H1 (cell line): Measurements from ENCODE around the gene SERPINB5. TPM values are rescaled to one million over a fixed set of nuclear protein-coding genes. Genes with fewer than 3 reads are reported as not detected.

Experiments
- CTCF ChIA-PET: fragments of 300-600 bp; sonication (Branson Sonifier 250); formaldehyde crosslinking; loops from one replicate; lab custom pipeline; 2021; ENCODE audit not compliant: partially characterized antibody; lab: Charles Lee
- POLR2A ChIA-PET: fragments of 300-600 bp; sonication (Branson Sonifier 250); formaldehyde crosslinking; loops from one replicate; lab custom pipeline; 2021; ENCODE audit warnings: inconsistent platforms; ENCODE audit not compliant: partially characterized antibody; lab: Charles Lee
- DNase-seq, 2 experiments: peaks; one replicate each; pipeline versions ENCODE4 v3.0.0 to v3.0.0-alpha.2; 2010 to 2022; ENCODE audit warnings: low spot score in 2 of 2, low read depth in 1 of 2, mixed read lengths in 1 of 2
- FAIRE-seq: peaks from 2 replicates; lab custom pipeline; 2011; peaks lifted over from hg19 to GRCh38; lab: Jason Lieb, UNC
- H2AFZ ChIP-seq: 2 replicates; pipeline ENCODE4 v1.8.1; 2012; ENCODE audit warnings: low read length, inconsistent platforms
- H2AK5ac ChIP-seq: 2 replicates; pipeline ENCODE4 v1.6.1; 2013; ENCODE audit warnings: low read depth, low read length
- H2BK120ac ChIP-seq: replicated peaks from 2 replicates; pipeline ENCODE3; 2013; ENCODE audit warnings: low read depth, low read length, inconsistent platforms
- H2BK12ac ChIP-seq: 2 replicates; pipeline ENCODE4 v1.6.1; 2013; ENCODE audit warnings: low read depth, low read length
- H2BK15ac ChIP-seq: 2 replicates; pipeline ENCODE4 v1.6.1; 2013; ENCODE audit warnings: low read length
- H2BK20ac ChIP-seq: 2 replicates; pipeline ENCODE4 v1.6.1; 2013; ENCODE audit warnings: low read length
- H2BK5ac ChIP-seq: 2 replicates; pipeline ENCODE4 v1.6.1; 2013; ENCODE audit warnings: low read depth, low read length
- H3K14ac ChIP-seq: 2 replicates; pipeline ENCODE4 v1.6.1; 2013; ENCODE audit warnings: inconsistent platforms; ENCODE audit not compliant: insufficient read length
- H3K18ac ChIP-seq: 2 replicates; pipeline ENCODE4 v1.6.1; 2013; ENCODE audit warnings: low read length; ENCODE audit errors: extremely low read depth
- H3K23ac ChIP-seq: 2 replicates; pipeline ENCODE4 v1.6.1; 2013; ENCODE audit warnings: inconsistent platforms; ENCODE audit not compliant: insufficient read length
- H3K23me2 ChIP-seq: 2 replicates; pipeline ENCODE4 v1.6.1; 2013; ENCODE audit warnings: low read depth, low read length
- H3K27ac ChIP-seq: 2 replicates; pipeline ENCODE4 v1.6.1; 2011; ENCODE audit warnings: low read depth, low read length, inconsistent platforms
- H3K27me3 ChIP-seq, 4 experiments: replicated peaks in 1 of 4; 1 replicate in 1 of 4; 2 replicates in 3 of 4; pipeline versions ENCODE4 v1.6.1 to v1.8.1; 2011 to 2013; ENCODE audit warnings: low read length in 3 of 4, mild to moderate bottlenecking in 3 of 4, inconsistent platforms in 2 of 4, mixed read lengths in 2 of 4, moderate library complexity in 1 of 4; ENCODE audit not compliant: control insufficient read depth in 3 of 4, insufficient read depth in 3 of 4; ENCODE audit errors: extremely low read depth in 1 of 4
- H3K36me3 ChIP-seq, 4 experiments: 2 replicates each; pipeline versions ENCODE4 v1.6.1 to v1.8.1; 2011 to 2013; ENCODE audit warnings: mild to moderate bottlenecking in 4 of 4, low read length in 3 of 4, moderate library complexity in 2 of 4, control low read depth in 1 of 4, inconsistent platforms in 1 of 4; ENCODE audit not compliant: insufficient read depth in 4 of 4, control insufficient read depth in 2 of 4
- H3K4ac ChIP-seq: replicated peaks from 2 replicates; pipeline ENCODE3; 2013; ENCODE audit warnings: low read length, low read depth, mixed read lengths, inconsistent platforms; ENCODE audit not compliant: insufficient read length
- H3K4me1 ChIP-seq, 4 experiments: replicated peaks in 1 of 4; 1 replicate in 1 of 4; 2 replicates in 3 of 4; pipeline versions ENCODE4 v1.6.1 to v1.8.1; 2011 to 2013; ENCODE audit warnings: low read length in 3 of 4, inconsistent platforms in 2 of 4, mixed read lengths in 1 of 4; ENCODE audit not compliant: insufficient read depth in 4 of 4, control insufficient read depth in 3 of 4
- H3K4me2 ChIP-seq, 2 experiments: 2 replicates each; pipeline versions ENCODE4 v1.6.1 to v1.8.1; 2011 to 2013; ENCODE audit warnings: low read depth in 2 of 2, low read length in 2 of 2, control low read depth in 1 of 2, inconsistent platforms in 1 of 2, mild to moderate bottlenecking in 1 of 2; ENCODE audit not compliant: insufficient read depth in 1 of 2
- H3K4me3 ChIP-seq, 4 experiments: fragments of 200-600, 300-600 bp in 1 of 4; sonication (generic), shearing (Covaris generic), sonication (Bioruptor Twin) in 1 of 4; 2 replicates each; pipeline versions ENCODE4 v1.5.1 to v1.8.1; 2011 to 2016; ENCODE audit warnings: low read length in 4 of 4, low read depth in 3 of 4, control low read depth in 2 of 4, inconsistent platforms in 2 of 4, mild to moderate bottlenecking in 2 of 4, mixed read lengths in 1 of 4, moderate library complexity in 1 of 4; ENCODE audit not compliant: insufficient read depth in 2 of 4; ENCODE audit errors: extremely low read depth in 1 of 4
- H3K56ac ChIP-seq: replicated peaks from 2 replicates; pipeline ENCODE3; 2013; ENCODE audit warnings: low read depth, mild to moderate bottlenecking, mixed read lengths, low read length, inconsistent platforms; ENCODE audit not compliant: insufficient read length
- H3K79me1 ChIP-seq: 2 replicates; pipeline ENCODE4 v1.6.1; 2013; ENCODE audit warnings: low read depth, low read length, control low read depth
- H3K79me2 ChIP-seq, 2 experiments: 2 replicates each; pipeline versions ENCODE4 v1.6.1 to v1.8.1; 2012 to 2013; ENCODE audit warnings: low read length in 2 of 2, mild to moderate bottlenecking in 2 of 2, inconsistent platforms in 1 of 2; ENCODE audit not compliant: insufficient read depth in 2 of 2, control insufficient read depth in 1 of 2
- H3K9ac ChIP-seq, 4 experiments: replicated peaks in 1 of 4; 1 replicate in 1 of 4; 2 replicates in 3 of 4; pipeline versions ENCODE4 v1.6.1 to v1.8.1; 2011 to 2013; ENCODE audit warnings: low read depth in 3 of 4, low read length in 3 of 4, control low read depth in 2 of 4, mild to moderate bottlenecking in 2 of 4, moderate library complexity in 2 of 4, inconsistent platforms in 1 of 4; ENCODE audit errors: extremely low read depth in 1 of 4
- H3K9me3 ChIP-seq, 2 experiments: 2 replicates each; pipeline versions ENCODE4 v1.6.1 to v1.8.1; 2012 to 2013; ENCODE audit warnings: mild to moderate bottlenecking in 2 of 2, moderate library complexity in 2 of 2, control low read depth in 1 of 2, inconsistent platforms in 1 of 2, low read depth in 1 of 2, low read length in 1 of 2, mixed read lengths in 1 of 2; ENCODE audit not compliant: insufficient read depth in 2 of 2
- H4K20me1 ChIP-seq, 2 experiments: replicated peaks in 1 of 2; 2 replicates each; pipeline versions ENCODE3 to v1.8.1; 2011 to 2013; ENCODE audit warnings: inconsistent platforms in 2 of 2, low read length in 2 of 2, mild to moderate bottlenecking in 1 of 2; ENCODE audit not compliant: insufficient read depth in 2 of 2, control insufficient read depth in 1 of 2
- H4K5ac ChIP-seq: 2 replicates; pipeline ENCODE4 v1.6.1; 2013; ENCODE audit warnings: low read length, low read depth, mixed read lengths, inconsistent platforms; ENCODE audit not compliant: insufficient read length
- H4K8ac ChIP-seq: 2 replicates; pipeline ENCODE4 v1.8.0; 2013; ENCODE audit warnings: mild to moderate bottlenecking, moderate library complexity, low read length, inconsistent platforms; ENCODE audit not compliant: insufficient read depth; ENCODE audit errors: extremely low read depth
- H4K91ac ChIP-seq: replicated peaks from 2 replicates; pipeline ENCODE3; 2013; ENCODE audit warnings: low read length, mixed read lengths, inconsistent platforms; ENCODE audit not compliant: insufficient read length
- CHD1 ChIP-seq: IDR thresholded peaks from 2 replicates; pipeline ENCODE4 v1.6.1; 2012; ENCODE audit warnings: low read depth, low read length, improper control_type of control experiment
- GABPA ChIP-seq: IDR thresholded peaks from 2 replicates; pipeline ENCODE4 v1.6.1; 2011; ENCODE audit warnings: mild to moderate bottlenecking, low read length, moderate library complexity, borderline replicate concordance; ENCODE audit not compliant: insufficient read depth
- HDAC2 ChIP-seq, 2 experiments: fragments of 300-600 bp in 1 of 2; sonication (generic) in 1 of 2; IDR thresholded peaks; 2 replicates each; pipeline ENCODE4 v1.6.1; 2011 to 2012; ENCODE audit warnings: low read depth in 2 of 2, low read length in 2 of 2, mild to moderate bottlenecking in 2 of 2, moderate library complexity in 2 of 2, borderline replicate concordance in 1 of 2, inconsistent platforms in 1 of 2
- PHF8 ChIP-seq: fragments of 200-600 bp; sonication (generic); conservative IDR thresholded peaks from 2 replicates; pipeline ENCODE4 v1.7.1; 2012; ENCODE audit warnings: low read depth, mild to moderate bottlenecking, inconsistent platforms, low read length, moderate library complexity
- RAD21 ChIP-seq, 2 experiments: IDR thresholded peaks in 1 of 2; conservative IDR thresholded peaks in 1 of 2; 2 replicates each; pipeline ENCODE4 v1.6.1; 2011; ENCODE audit warnings: low read depth in 2 of 2, low read length in 2 of 2, improper control_type of control experiment in 1 of 2, inconsistent platforms in 1 of 2, mild to moderate bottlenecking in 1 of 2, moderate library complexity in 1 of 2
- RNF2 ChIP-seq: fragments of 200-900, 300-1000 bp; sonication (generic); IDR thresholded peaks from 2 replicates; pipeline ENCODE4 v1.7.1; 2016; ENCODE audit warnings: borderline replicate concordance, low read depth, mild to moderate bottlenecking, antibody characterized with exemption, low read length; ENCODE audit not compliant: poor library complexity, severe bottlenecking; ENCODE audit errors: missing control alignments
- RXRA ChIP-seq: IDR thresholded peaks from 2 replicates; pipeline ENCODE4 v1.6.1; 2011; ENCODE audit warnings: low read depth, mild to moderate bottlenecking, low read length, moderate library complexity; ENCODE audit not compliant: insufficient read depth
- SIX5 ChIP-seq: IDR thresholded peaks from 2 replicates; pipeline ENCODE4 v1.6.1; 2011; ENCODE audit warnings: mild to moderate bottlenecking, low read depth, low read length
- TAF7 ChIP-seq: optimal IDR thresholded peaks from 2 replicates; pipeline ENCODE3; 2011; ENCODE audit warnings: low read depth, mild to moderate bottlenecking, inconsistent platforms, low read length, moderate library complexity, borderline replicate concordance
- ZNF274 ChIP-seq: IDR thresholded peaks from 2 replicates; pipeline ENCODE4 v1.7.0; 2012; ENCODE audit warnings: low read length, borderline replicate concordance; ENCODE audit errors: extremely low read depth
- WGBS, 2 experiments: shearing (Covaris generic) in 1 of 2; methylation state at CpG; one replicate each; pipeline versions ENCODE4 v1.1.6 to v1.1.7; 2013 to 2015; ENCODE audit warnings: low lambda C conversion rate in 2 of 2, mixed read lengths in 2 of 2, inconsistent platforms in 1 of 2, low coverage in 1 of 2, missing lambda C conversion rate in 1 of 2; ENCODE audit not compliant: insufficient replicate concordance in 2 of 2, insufficient coverage in 1 of 2, insufficient read length in 1 of 2; ENCODE audit errors: extremely low coverage in 1 of 2, missing lambda C conversion rate in 1 of 2; 5-methylcytosine and 5-hydroxymethylcytosine counted together
- polyA plus RNA-seq, 7 experiments: library from polyadenylated mRNA; depleted of rRNA in 3 of 7; stranded (reverse) in 5 of 7; unstranded in 2 of 7; fragments of >200 nt in 5 of 7; fragments of 200-250 nt in 2 of 7; gene quantifications; 1 replicate in 5 of 7; 2 replicates in 1 of 7; 4 replicates in 1 of 7; pipeline versions ENCODE4 v1.2.1 to v1.2.3, GENCODE V29; 2011 to 2013; ENCODE audit warnings: missing spikeins in 2 of 7, mixed read lengths in 2 of 7
- total RNA-seq: library from RNA; stranded (reverse); fragmentation: NEBNext Ultra II Directional; extraction: Animal tissue kit (Norgen Biotek cat#: 25700); gene quantifications from 2 replicates; pipeline ENCODE4 v1.2.1, GENCODE V29; 2021

SERPINB5 gene
- total and polyA plus RNA-seq, 2 of the 8 experiments (the other 6 are each of a cell fraction or from before 2014, with no cell fraction given): 0.03 TPM; not detected in 1

GRCh38 chr18:63518178-63519012 is 41.6 kb downstream of the SERPINB5 start:
- CTCF ChIA-PET: interaction anchor here (0.5 to 17.3 kb wide), 61 partner anchors 8 to 1110 kb away, joined by 3 to 366 read pairs (median 4); partner anchors contain the start of genes SERPINB12, SERPINB13 and SERPINB5
- no peaks in the 10 kb centered on the region for H4K20me1 ChIP-seq
- H4K5ac ChIP-seq: no peak overlapping the region
- H3K79me1 ChIP-seq: no peaks in the 10 kb centered on the region
- DNase-seq (peak; percentile 39 to 60), FAIRE-seq (peak; percentile 97)
- H3K4me1 ChIP-seq: peaks cover 2 to 14% (median 6%) of the 10 kb centered on the region in 4 experiments; a peak in 4 of 7 replicates
- H3K14ac ChIP-seq: no peak overlapping the region
- no peak overlapping the region for H3K4me2 ChIP-seq
- WGBS, 2 experiments: 45% methylated on average over 16 of the region's 16 CpGs; no CpG with 5 or more reads in 1 of the 2 experiments
- H3K4ac ChIP-seq: no peak overlapping the region
- H3K27me3 ChIP-seq: no peaks in the 10 kb centered on the region
- no peak overlapping the region for H2AK5ac ChIP-seq
- no peak overlapping the region for H3K27ac ChIP-seq
- no peak overlapping the region for H3K9ac ChIP-seq
- no peak overlapping the region for H3K56ac ChIP-seq
- H3K18ac ChIP-seq: no peak overlapping the region
- H3K36me3 ChIP-seq: no peaks in the 10 kb centered on the region
- H2BK5ac ChIP-seq: no peak overlapping the region
- H3K79me2 ChIP-seq: no peaks in the 10 kb centered on the region
- no peak overlapping the region for H4K8ac ChIP-seq
- POLR2A ChIA-PET: interaction anchor here (0.7 kb wide), 1 partner anchor 78 kb away, joined by 3 read pairs; no protein-coding TSS in a partner anchor
- H3K23me2 ChIP-seq: no peaks in the 10 kb centered on the region
- H2AFZ ChIP-seq: peak overlapping the region; percentile 82
- H3K23ac ChIP-seq: no peak overlapping the region
- H3K4me3 ChIP-seq: no peak overlapping the region
- no peak overlapping the region for H2BK15ac ChIP-seq
- no peak overlapping the region for H2BK12ac ChIP-seq
- no peak overlapping the region for H2BK20ac ChIP-seq
- H3K9me3 ChIP-seq: no peaks in the 10 kb centered on the region
- H4K91ac ChIP-seq: no peak overlapping the region
- H2BK120ac ChIP-seq: no peak overlapping the region
- no peak for TF ChIP-seq CHD1
- no peak for TF ChIP-seq RNF2
- TF ChIP-seq SIX5: no peak
- no peak for TF ChIP-seq GABPA
- peak; percentile 93 to 97 for TF ChIP-seq RAD21 (IDR thresholded peaks at IDR 0.05 in 1 of 2, conservative IDR thresholded peaks at IDR 0.05 in 1 of 2; ENCODE audit: low read depth in 2 of 2, low read length in 2 of 2)
- TF ChIP-seq ZNF274: no peak
- TF ChIP-seq TAF7: no peak
- no peak for TF ChIP-seq RXRA
- TF ChIP-seq PHF8: no peak
- no peak for TF ChIP-seq HDAC2 (IDR thresholded peaks at IDR 0.05; ENCODE audit: borderline replicate concordance in 1 of 2, low read depth in 2 of 2, low read length in 2 of 2)
